AG09309 (cell line): Measurements from ENCODE around the gene SMCO1.
"Not testable (repeated sequence)": the region's sequence is repeated elsewhere in the genome, so short reads cannot be mapped to it uniquely, and the experiment has no call there.

ENCODE experiments used
- DNase-seq: peaks from one replicate; pipeline ENCODE4 v3.0.0-alpha.2; 2010; ENCODE audit warnings: low read depth
- H3K4me3 ChIP-seq: 2 replicates; pipeline ENCODE4 v1.5.1; 2011; ENCODE audit warnings: mild to moderate bottlenecking, low read depth, low read length, moderate library complexity; ENCODE audit not compliant: control insufficient read depth
- TF ChIP-seq, protein P1 (sequence below): IDR thresholded peaks from 2 replicates; pipeline ENCODE4 v1.5.1; 2011; ENCODE audit warnings: mild to moderate bottlenecking, low read depth, low read length, inconsistent platforms; ENCODE audit not compliant: insufficient read depth, control insufficient read depth; ENCODE audit errors: missing control alignments

SMCO1 gene

DNA sequence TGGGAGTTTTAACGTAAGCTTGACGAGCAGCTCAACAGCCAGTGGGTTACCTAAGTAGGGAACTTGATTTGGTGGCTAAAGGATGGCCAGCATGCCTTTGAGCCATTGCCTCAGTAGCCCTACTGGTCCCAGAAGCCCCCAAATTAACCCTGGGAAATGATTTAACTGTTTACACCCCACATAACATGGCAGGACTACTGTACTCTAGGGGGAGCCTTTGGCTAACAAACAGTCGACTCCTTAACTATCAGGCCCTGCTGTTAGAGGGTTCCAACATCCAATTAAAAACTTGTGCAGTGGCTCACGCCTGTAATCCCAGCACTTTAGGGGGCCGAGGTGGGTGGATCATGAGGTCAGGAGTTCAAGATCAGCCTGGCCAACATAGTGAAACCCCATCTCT is 9.4 kb upstream of the SMCO1 start:
- no peak overlapping the region for H3K4me3 ChIP-seq
- DNase-seq = no peak
- TF ChIP-seq, protein P1, sequence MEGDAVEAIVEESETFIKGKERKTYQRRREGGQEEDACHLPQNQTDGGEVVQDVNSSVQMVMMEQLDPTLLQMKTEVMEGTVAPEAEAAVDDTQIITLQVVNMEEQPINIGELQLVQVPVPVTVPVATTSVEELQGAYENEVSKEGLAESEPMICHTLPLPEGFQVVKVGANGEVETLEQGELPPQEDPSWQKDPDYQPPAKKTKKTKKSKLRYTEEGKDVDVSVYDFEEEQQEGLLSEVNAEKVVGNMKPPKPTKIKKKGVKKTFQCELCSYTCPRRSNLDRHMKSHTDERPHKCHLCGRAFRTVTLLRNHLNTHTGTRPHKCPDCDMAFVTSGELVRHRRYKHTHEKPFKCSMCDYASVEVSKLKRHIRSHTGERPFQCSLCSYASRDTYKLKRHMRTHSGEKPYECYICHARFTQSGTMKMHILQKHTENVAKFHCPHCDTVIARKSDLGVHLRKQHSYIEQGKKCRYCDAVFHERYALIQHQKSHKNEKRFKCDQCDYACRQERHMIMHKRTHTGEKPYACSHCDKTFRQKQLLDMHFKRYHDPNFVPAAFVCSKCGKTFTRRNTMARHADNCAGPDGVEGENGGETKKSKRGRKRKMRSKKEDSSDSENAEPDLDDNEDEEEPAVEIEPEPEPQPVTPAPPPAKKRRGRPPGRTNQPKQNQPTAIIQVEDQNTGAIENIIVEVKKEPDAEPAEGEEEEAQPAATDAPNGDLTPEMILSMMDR = peak; percentile 28

- no peak for DNase-seq
- TF ChIP-seq, protein P1 = no peak
- no peak overlapping the region for H3K4me3 ChIP-seq
Observed at GRCh38 chr3:196523841-196524240, 8.7 kb upstream of the SMCO1 start.

DNA sequence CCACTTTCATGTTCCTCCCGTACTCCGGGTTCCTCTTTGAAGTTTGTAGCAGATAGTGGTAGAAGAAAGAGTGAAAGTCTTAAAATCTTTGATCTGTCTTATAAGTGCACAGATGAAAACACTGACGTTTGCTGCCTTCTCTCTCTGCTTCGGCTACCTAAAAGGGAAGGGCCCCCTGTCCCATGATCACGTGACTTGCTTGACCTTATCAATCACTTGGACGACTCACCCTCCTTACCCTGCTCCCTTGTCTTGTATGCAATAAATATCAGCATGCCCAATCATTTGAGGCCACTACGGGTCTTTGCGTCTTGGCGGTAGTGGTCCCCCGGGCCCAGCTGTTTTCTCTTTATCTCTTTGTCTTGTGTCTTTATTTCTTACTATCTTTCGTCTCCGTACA is 6.1 kb upstream of the SMCO1 start:
- H3K4me3 ChIP-seq, DNase-seq: not testable (repeated sequence)

DNA sequence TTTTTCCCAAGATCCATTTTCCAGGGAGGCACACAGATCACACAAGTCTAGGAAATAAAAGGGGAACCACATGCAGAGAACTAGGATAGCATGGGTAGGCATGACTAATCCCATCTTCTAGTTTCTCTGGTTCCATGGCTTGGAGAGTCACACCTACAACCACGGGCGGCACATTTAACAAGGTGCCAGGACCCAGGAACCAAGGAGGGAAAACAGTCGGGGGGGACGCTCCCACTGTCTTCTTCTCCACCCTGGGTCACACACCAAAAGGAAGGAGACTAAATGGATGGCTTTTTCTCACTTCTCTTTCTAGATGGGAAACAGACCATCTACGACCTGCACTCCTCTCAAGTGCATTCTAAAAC is 4.6 kb upstream of the SMCO1 start:
- TF ChIP-seq, protein P1 = no peak
- DNase-seq = no peak
- H3K4me3 ChIP-seq = no peak overlapping the region

DNA sequence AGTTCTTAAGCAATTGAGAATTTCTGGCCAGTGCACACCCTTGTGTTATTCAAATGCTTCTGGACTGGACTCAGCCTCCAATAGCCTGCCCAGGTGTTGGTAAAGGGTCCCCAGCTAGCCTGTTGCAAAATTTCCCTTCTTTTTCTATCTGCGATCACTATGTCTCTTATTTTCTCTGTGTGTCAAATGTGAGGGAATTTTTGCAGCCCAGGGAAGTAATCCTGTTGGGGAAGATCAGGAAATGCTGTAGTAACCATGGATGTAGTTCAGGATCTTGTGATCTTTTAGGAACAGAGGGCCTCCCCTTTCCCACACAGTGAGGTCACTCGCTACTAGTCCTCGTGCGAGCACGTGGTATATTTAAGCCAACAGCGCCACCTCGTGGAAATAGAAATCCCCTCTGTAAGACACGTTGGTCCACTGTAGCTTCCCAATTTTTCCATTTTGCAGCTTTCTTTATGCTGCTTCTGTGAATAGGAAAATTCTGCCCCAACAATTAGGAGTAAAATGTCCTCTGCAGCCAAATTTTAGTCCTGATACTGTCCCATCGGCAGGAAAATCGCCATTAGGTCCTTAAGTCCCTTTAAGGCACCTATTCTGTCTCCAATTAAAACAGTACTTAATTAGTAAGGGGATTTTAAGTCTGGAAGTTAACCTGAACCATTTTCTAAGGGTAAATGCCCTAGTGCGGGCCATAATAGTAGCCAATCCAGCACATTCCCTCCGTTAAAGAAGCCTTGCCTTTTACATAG is 4.0 kb upstream of the SMCO1 start:
- no peak for DNase-seq
- no peak overlapping the region for H3K4me3 ChIP-seq
- TF ChIP-seq, protein P1 = peak; percentile 61

GRCh38 chr3:196517919-196518318 is 2.8 kb upstream of the SMCO1 start:
- TF ChIP-seq, protein P1 = no peak
- no peak overlapping the region for H3K4me3 ChIP-seq
- no peak for DNase-seq

DNA sequence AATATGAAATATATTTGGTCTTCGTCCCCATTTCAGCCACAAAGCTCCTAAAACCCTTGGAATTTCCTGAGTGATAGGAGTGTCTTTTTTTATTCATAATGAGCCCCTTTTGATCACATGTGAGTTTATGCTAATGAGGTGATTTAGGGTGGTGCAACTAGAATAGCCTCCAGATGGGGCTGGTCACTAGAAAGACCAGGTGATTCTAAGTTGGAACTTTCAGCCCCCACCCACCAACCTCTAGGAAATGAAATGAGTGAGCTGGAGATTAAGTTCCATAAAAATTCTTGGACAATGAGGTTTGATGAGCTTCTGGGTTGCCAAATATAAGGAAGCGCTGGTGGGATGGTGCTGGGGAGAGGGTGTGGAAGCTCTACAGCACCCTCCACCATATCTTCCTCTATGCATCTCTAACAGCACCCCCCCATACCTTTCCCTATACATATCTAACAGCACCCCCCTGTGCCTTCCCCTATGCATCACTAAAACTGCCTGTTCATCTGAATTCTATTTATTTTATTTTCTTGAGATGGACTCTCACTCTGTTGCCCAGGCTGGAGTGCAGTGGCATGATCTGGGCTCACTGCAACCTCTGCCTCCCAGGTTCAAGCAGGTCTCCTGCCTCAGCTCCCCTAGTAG is 2.1 kb upstream of the SMCO1 start:
- TF ChIP-seq, protein P1 = no peak
- no peak overlapping the region for H3K4me3 ChIP-seq
- no peak for DNase-seq
